MG63 (cell line): Measurements from ENCODE around the gene SKAP2. TPM values are rescaled to one million over a fixed set of nuclear protein-coding genes. Genes with fewer than 3 reads are reported as not detected.

Experiments used
- DNase-seq: peaks from one replicate; pipeline ENCODE4 v3.0.0-alpha.2; 2020
- H3K27me3 ChIP-seq: fragments of 250-450 bp; sonication (Bioruptor Pico); 2 replicates; pipeline ENCODE4 v1.5.1; 2020; ENCODE audit warnings: mild to moderate bottlenecking, moderate library complexity
- H3K36me3 ChIP-seq: fragments of 250-450 bp; sonication (Bioruptor Pico); 2 replicates; pipeline ENCODE4 v1.5.1; 2020; ENCODE audit warnings: mild to moderate bottlenecking, moderate library complexity
- H3K4me3 ChIP-seq: fragments of 250-450 bp; sonication (Bioruptor Pico); 2 replicates; pipeline ENCODE4 v1.5.1; 2020; ENCODE audit warnings: mild to moderate bottlenecking, moderate library complexity
- H3K9me3 ChIP-seq: fragments of 250-450 bp; sonication (Bioruptor Pico); 2 replicates; pipeline ENCODE4 v1.5.1; 2020; ENCODE audit warnings: mild to moderate bottlenecking, moderate library complexity
- total RNA-seq: library from RNA; depleted of rRNA; stranded (reverse); fragments of >200 nt; shearing (Covaris generic); gene quantifications from 2 replicates; pipeline ENCODE4 v1.2.3, GENCODE V29; 2014; ENCODE audit warnings: low replicate concordance

SKAP2 gene
- total RNA-seq, 1 experiment from 2014 or later: 12.2 TPM

DNA sequence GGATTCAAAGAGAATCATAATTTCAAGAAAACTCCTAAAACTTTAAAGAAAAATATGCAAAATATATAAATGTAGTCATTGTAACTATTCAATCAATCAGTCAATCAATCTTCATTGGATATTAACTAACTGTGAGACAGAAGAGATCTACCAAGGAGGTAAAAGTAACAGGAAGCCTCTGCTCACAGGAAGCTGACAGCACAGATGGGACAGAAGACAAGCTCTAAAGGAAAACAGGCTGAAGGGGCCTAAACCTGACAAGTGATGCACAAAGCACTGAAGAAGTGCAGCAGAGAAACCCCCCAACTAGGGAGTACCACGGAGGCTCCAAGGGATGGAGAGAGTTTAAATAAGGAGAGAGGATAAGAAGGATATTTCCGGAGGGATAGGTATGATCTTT, 173.0 kb downstream of the SKAP2 start:
- H3K4me3 ChIP-seq: no peak overlapping the region
- H3K27me3 ChIP-seq: no peaks in the 10 kb centered on the region
- no peaks in the 10 kb centered on the region for H3K9me3 ChIP-seq
- DNase-seq: no peak
- H3K36me3 ChIP-seq: no peaks in the 10 kb centered on the region

DNA sequence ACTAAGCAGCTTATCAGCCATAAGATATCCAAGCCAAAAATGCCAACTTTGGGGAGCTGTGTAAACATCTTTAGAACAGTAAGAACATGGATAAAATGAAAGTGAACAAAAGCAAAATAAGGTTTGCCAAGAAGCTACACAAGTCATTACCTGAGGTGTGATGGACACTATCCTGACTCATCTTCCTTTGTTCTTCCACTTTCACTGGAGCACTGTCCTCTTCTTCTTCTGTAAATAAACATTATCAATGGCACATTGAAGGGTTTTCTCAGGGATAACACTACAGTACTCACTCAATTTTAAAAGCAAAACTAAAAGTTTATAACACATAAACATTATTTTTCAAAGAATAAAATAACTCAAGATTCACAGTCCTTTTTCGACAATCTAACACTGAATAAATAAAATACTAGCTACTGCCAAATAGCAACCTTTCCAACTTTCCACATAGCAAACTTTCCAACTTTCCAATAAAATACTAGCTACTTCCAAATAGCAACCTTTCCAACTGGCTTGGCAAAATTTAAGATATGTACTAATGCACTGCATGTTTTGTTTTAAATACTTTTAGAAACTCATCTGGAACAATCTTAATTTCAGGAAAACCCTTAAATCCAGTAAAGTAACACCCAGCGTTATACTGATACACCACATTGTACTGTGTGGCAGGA, 174.1 kb downstream of the SKAP2 start:
- DNase-seq: no peak
- H3K4me3 ChIP-seq: no peak overlapping the region
- H3K9me3 ChIP-seq: no peaks in the 10 kb centered on the region
- no peaks in the 10 kb centered on the region for H3K36me3 ChIP-seq
- H3K27me3 ChIP-seq: no peaks in the 10 kb centered on the region

DNA sequence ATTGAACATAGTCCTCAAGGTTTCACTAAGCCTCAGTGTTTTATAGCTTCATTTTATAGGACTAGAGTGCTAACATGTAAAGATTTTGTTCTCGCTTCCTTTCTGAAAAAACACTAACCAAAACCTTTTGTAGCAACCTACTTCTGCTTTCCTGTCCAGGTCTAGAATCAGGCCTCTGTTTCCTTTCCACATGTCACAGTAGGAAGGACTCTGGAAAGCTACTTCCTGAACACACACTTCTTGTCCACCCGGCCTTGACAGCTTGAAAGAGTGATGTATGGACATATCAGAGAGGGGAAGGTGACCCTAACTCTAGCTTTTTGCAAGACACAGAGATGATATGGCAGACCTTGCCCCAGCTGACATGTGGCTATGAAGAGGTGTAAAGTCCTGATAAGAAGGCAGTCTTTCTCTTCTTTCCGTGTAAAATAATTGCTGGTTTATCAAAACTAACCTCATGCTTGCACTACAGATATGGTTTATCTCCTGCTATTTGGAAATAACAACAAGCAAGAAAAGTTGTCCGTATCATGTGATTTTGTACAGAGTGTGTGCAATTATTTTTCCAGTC, 175.4 kb downstream of the SKAP2 start:
- DNase-seq: no peak
- Histone ChIP-seq H3K9me3 (no peaks in the 10 kb centered on the region), H3K36me3 (no peaks in the 10 kb centered on the region), H3K4me3 (no peak overlapping the region), H3K27me3 (no peaks in the 10 kb centered on the region)

DNA sequence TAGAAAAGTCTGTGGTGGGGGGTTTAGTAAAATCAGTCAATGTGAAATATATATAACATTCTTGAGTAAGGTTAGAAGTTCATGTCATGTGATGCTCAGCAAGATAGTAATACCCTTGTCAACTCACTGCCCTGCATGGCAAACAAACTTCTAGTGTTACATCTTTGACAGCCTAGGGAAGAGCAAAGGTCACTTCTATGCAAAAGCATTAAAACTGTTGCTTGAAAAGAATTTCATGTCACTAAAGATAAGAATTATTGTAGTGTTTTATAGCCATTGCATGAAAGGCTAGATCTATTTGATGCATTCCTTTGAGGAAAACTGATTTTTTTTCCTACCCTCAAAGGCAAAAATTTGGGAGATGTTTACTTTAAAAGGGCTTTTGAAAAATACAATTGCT, 176.0 kb downstream of the SKAP2 start:
- Histone ChIP-seq H3K9me3 (no peaks in the 10 kb centered on the region), H3K36me3 (no peaks in the 10 kb centered on the region), H3K4me3 (no peak overlapping the region), H3K27me3 (no peaks in the 10 kb centered on the region)
- no peak for DNase-seq

DNA sequence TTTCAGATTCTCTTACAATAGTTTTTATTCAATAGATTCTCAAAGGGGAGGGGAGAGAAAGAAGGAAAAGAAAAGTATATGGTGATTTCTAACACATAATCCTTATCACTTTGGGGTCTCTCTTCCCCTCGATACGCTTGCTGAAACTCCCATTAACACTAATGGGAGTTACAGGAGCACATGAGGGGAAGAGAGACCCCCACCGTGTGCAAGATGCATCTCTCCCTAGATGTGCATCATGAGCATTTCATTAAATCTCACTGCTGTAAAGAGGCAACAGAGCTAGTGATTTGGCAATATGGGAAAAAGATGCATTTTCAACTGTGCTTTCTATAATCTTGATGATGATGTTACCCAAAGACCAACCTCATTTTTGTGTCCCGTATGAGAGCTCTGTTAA, 177.4 kb downstream of the SKAP2 start:
- Histone ChIP-seq H3K9me3 (no peaks in the 10 kb centered on the region), H3K36me3 (no peaks in the 10 kb centered on the region), H3K4me3 (no peak overlapping the region), H3K27me3 (no peaks in the 10 kb centered on the region)
- no peak for DNase-seq

DNA sequence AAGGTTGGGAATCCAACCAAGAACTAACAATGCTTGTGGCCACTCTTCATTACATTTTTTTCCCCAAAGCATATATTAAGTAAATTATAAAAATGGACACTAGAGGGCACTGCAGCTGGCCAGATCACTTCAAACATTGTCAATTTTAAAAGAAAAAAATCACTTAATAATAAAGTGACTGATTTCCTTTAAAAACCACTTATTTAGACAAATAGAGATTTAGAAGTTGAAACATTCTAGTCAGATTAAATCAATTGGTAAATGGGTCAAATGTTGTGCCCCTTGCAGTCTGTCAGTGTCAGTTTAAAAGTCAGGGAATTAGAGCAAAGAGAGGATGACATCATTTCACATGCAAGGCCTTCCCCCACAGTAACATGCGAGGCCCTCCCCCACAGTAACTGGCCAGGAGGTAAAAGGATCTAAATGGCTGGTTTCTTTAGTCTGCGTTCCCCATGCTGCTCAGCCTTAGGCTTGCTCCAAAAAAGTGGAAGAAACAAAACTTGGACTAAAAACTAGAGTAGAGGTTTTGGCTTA, 177.9 kb downstream of the SKAP2 start:
- peak; percentile 27 for DNase-seq
- Histone ChIP-seq H3K36me3 (no peaks in the 10 kb centered on the region), H3K9me3 (no peaks in the 10 kb centered on the region), H3K27me3 (no peaks in the 10 kb centered on the region), H3K4me3 (no peak overlapping the region)

DNA sequence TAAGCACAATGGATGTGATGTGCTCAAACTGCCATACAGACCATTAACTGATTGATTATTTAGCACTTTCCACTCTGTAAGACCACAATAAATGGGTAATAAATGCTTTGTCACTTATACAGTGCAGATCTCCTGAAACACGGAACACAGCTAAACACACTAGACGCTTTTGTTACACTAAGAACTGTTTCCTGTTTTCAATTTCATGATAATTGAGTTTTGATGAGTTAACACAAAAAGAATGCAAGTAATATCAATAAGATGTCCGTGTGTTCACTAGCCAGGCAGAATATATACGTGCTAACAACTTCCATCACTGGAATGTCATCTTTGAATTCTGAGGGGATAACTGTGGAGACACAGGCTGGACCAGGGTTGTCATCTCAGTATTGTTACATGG, 178.8 kb downstream of the SKAP2 start:
- no peak for DNase-seq
- no peaks in the 10 kb centered on the region for H3K9me3 ChIP-seq
- H3K36me3 ChIP-seq: no peaks in the 10 kb centered on the region
- no peaks in the 10 kb centered on the region for H3K27me3 ChIP-seq
- no peak overlapping the region for H3K4me3 ChIP-seq

DNA sequence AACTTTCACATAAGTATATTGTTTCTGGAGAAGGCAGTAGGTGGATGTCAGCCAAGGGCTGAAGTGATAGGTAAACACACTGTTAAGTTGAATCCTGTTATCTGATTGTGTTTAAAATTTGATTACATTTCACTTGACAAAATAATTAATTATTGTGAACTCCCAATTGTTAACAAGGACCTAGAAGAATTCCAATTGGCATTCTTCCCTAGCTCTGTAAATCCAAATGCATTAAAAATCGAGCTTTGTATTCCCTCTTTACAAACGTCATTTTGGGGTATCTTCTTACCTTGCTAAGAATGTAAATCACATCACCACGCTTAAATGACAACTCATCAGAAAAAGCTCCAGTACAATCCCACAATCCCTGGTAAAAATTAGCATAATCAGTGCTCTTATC, 179.9 kb downstream of the SKAP2 start:
- no peak for DNase-seq
- H3K36me3 ChIP-seq: no peaks in the 10 kb centered on the region
- no peak overlapping the region for H3K4me3 ChIP-seq
- H3K9me3 ChIP-seq: no peaks in the 10 kb centered on the region
- no peaks in the 10 kb centered on the region for H3K27me3 ChIP-seq

DNA sequence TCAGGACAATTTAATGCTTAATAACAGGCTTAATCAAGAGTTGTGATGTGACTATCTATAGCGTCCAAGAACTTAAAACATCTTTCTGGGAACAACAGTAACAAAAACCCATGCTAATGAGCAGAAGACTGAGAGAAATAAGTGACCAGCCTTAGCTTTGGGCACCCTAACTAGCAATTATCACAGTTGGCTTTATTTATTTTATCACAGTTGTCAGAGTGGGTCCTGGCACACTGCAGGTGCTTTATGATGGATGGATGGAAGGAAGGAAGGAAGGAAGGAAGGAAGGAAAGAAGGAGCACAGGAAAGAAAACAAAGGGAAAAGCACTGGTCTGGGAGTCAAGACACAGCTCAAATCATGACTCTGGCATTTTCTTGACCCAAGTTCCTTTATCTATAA, 181.1 kb downstream of the SKAP2 start:
- H3K27me3 ChIP-seq: no peaks in the 10 kb centered on the region
- DNase-seq: no peak
- H3K9me3 ChIP-seq: no peaks in the 10 kb centered on the region
- H3K36me3 ChIP-seq: no peaks in the 10 kb centered on the region
- no peak overlapping the region for H3K4me3 ChIP-seq

DNA sequence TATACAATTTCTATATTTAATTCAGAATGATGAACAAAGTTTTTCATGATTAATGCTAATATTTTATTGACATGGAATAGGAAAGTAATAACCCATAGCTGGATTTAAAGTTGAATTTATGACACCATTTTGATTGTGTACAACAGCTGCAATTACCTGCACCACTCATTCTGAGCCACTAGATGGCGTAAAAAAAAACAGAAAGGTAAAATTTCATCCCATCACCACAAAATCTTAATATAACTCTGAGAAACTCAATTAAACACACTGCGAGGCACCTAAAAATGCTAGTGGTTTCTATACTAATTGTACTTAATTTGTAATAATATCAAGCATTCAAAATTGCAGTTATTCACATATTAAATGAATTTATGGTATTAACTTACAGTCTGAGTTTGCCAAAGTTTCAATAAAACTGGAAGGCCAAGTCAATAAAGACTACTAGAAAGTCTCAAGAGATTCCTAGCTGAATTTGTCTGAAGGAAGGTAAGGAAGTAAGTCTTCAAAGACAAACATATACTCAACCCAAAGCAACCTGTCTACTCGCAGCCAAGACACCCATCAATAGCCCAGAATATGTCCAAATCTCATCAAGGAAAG, 182.5 kb downstream of the SKAP2 start:
- H3K9me3 ChIP-seq: no peaks in the 10 kb centered on the region
- no peak for DNase-seq
- no peak overlapping the region for H3K4me3 ChIP-seq
- H3K36me3 ChIP-seq: no peaks in the 10 kb centered on the region
- no peaks in the 10 kb centered on the region for H3K27me3 ChIP-seq

DNA sequence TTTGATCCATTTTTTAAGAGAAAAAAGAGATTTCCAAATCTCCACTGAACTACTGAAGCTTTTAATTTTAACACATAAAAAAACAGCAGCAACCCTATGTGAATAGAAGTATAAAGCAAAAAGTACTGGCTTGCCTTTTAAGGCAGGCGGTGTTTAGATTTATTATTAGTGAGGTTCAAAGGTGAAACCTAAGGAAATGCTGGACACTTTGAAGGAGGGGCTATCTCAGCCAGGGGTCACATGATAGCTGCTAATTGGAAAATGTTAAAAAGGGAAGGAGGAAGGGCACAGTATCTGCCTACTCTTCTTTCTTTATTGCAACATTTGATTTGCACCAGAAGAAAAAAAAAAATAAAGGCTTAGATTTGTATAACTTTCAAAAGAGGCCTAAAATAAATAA, 183.8 kb downstream of the SKAP2 start:
- Histone ChIP-seq H3K4me3 (no peak overlapping the region), H3K36me3 (no peaks in the 10 kb centered on the region), H3K9me3 (no peaks in the 10 kb centered on the region), H3K27me3 (no peaks in the 10 kb centered on the region)
- no peak for DNase-seq

DNA sequence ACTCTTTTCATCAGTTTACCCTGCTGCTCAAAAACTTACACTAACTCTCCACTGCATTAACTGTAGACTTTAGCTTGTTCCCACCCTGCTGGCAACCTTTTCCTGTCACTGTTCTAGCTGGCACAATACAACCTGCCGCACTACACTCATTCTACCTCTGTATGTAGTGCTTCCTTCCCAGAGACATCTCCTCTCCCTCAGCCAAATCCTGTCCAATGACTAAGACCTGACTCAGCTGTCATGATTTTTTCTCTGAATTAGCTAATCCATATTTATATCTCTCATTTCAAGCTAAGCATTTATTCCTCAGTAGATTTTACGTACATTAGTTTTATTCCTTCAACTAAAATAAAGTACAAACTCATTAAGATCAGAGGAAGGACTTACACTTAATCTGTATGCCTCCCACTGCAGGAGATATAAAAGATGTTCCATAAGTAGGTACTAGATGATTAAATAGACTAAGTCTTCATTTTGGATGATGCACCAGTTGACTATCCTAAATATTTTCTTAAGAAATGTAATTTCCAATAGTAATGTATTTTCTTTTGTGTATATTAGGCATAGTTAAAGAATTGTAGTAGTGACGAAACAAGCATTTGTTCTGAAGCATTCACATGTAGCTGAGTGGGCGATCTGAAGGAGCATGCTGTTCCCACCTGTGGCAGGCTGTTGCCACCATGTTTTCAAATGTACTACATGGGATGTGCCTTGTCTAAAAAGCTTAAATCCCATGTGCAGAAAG, 189.1 kb downstream of the SKAP2 start:
- H3K4me3 ChIP-seq: no peak overlapping the region
- H3K36me3 ChIP-seq: no peaks in the 10 kb centered on the region
- peak; percentile 40 for DNase-seq

DNA sequence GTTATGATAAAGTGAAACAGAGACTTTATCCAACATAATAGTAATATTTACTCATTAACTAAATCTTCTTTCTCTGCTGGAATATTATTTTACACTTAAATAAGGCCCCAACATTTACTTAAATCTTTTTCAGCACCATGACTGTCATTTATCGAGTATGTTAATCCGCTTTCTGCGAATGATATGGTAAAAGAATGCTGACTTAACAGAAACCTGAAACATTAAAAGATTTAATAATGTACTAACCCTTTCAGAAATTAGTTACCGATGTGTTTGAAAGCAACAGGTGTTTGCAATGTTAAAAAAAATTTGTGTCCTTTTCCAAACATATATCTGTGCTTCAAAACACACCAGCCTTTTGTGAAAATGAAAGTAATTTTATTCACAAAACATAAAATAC, 190.5 kb downstream of the SKAP2 start:
- Histone ChIP-seq H3K27me3 (no peaks in the 10 kb centered on the region), H3K9me3 (no peaks in the 10 kb centered on the region), H3K36me3 (no peaks in the 10 kb centered on the region), H3K4me3 (no peak overlapping the region)
- DNase-seq: no peak

More for the DNA sequence above, 189.1 kb downstream of the SKAP2 start:
- Histone ChIP-seq H3K27me3 (no peaks in the 10 kb centered on the region), H3K9me3 (no peaks in the 10 kb centered on the region)

DNA sequence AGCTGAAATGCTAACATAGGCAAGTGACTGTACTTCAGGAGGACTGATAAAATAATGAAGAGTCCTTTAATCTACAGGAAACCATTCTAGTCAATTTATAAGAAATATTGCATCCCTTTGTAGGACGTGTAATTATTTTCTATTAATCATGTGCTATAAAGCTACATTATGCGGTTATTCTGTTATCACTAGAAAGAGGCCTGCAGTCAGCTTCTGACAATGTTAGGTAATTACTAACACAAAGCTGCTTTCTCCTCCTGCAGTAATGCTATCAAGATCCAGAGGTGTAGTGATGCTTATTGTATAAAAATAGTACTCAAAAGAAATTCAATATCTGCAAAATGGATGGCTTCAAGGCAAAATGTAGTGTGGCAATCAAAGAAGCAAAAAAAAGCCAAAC, 191.1 kb downstream of the SKAP2 start:
- Histone ChIP-seq H3K4me3 (no peak overlapping the region), H3K27me3 (no peaks in the 10 kb centered on the region), H3K36me3 (no peaks in the 10 kb centered on the region), H3K9me3 (no peaks in the 10 kb centered on the region)
- DNase-seq: no peak

DNA sequence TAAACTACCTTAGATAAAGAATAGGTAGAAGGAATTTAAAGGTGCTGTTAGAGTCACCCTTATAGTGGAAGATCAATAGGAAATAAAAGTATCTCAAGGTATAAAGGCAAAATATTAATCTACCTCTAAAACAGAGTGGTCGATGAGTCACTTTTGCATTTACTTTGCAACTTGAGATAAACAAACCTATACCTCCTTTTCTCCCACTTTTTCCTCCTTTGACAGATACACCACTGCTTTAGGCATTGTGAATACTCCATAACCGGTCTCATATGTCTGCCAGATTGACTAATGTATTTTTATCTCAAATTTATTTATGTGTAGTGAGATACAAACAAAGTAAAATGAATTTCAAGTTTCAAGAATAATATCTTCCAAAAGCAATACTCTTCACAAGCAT, 193.5 kb downstream of the SKAP2 start:
- no peaks in the 10 kb centered on the region for H3K27me3 ChIP-seq
- H3K36me3 ChIP-seq: no peaks in the 10 kb centered on the region
- no peaks in the 10 kb centered on the region for H3K9me3 ChIP-seq
- no peak overlapping the region for H3K4me3 ChIP-seq
- DNase-seq: no peak

DNA sequence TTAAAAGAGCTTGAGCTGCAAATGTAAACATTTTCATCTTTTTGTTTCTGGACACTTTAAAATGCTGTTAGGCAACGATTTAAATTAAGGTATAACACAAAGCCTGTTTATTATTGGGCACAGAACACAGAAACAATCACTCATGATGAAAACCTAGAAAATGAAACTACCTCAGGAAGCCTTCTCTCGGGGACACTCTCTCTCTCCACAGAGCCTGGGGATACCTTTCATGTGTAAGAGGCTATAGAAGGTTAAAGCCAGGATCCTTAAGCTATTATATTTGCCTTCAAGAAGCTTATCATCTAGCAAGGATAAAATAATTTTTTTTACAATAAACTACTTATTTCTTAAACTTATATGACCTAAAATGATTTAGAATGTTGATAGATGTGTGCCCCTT, 194.1 kb downstream of the SKAP2 start:
- Histone ChIP-seq H3K27me3 (no peaks in the 10 kb centered on the region), H3K4me3 (no peak overlapping the region), H3K36me3 (no peaks in the 10 kb centered on the region), H3K9me3 (no peaks in the 10 kb centered on the region)
- DNase-seq: no peak

DNA sequence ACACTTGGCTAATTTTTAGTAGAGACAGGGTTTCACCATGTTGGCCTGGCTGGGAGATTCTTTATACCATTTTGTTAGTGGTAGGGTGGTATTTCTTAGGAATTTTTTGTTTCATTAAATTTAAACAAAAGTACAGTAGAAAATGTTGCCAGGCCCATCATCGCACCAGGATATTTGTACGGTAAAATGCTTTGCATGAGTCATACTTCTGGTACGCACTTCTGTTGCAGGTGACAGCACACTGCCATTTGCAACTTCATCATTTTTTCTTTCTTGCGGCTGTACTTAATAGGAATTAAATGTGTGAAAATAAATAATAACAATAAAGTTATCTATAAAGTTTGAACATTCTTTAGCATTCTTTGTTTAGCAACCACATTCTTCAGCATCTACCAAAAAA, 195.6 kb downstream of the SKAP2 start:
- no peaks in the 10 kb centered on the region for H3K9me3 ChIP-seq
- no peaks in the 10 kb centered on the region for H3K27me3 ChIP-seq
- no peak for DNase-seq
- no peak overlapping the region for H3K4me3 ChIP-seq
- no peaks in the 10 kb centered on the region for H3K36me3 ChIP-seq
